Stimulated activated CD8-positive, alpha-beta memory T cell treated with anti-CD3 and anti-CD28 coated beads, Interleukin-15, amount 100 ng/mL, for 24 hours (primary cell): ENCODE measurements around the gene NCOA1.
A peak's percentile ranks its signal among the peaks of the same experiment; 100 is the strongest.
"Not testable (repeated sequence)": the region's sequence is repeated elsewhere in the genome, so short reads cannot be mapped to it uniquely, and the experiment has no call there.

ENCODE experiments used
- DNase-seq: peaks from one replicate; pipeline ENCODE4 v3.0.0-alpha.2; 2020; ENCODE audit warnings: low read depth

NCOA1 gene

DNA sequence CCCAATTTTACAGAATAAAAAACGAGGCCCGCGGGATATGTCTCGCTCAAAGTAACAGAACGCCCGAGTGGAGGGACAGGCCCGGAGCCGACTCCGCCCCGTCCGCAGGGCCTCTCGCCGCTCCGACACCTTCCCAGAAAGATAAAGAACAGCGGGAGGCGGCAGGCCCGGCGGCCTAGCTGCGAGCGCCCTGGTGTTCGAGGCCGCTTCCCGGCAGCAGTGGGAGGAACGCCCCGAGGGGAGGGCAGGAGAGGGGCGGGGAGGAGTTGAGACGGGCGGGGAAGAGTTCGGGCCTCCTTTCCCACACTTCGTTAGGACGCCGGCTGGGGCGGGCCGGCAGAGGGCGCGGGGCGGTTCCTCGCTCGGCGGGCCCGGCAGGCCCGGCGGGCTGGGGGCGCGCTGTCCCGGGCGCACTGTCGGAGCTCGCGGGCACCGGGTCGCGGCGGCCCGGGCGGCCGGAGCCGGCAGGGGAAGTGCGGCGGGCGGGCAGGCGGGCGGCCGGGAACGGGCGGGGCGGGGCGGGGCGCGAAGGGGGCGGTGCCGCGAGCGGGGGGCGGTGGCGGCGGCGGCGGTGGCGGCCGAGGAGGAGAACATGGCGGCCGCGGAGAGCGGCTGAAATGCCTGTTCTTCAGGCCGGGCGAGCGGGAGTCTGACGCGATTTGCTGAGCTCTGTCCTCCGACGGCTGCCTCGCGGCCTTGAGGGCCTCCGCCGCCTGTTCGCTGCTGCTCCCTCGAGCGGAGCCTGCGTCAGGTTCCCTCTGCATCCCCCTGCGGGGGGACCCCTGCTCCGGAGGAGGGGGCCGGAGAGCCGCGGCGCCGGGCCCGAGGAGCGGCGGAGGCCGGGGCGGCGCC is at the start of gene NCOA1:
Gene NCOA1, plus strand, starts transcription at position 565 of the 852 bp plus-strand sequence. CDS start 167,424 bp downstream, outside the sequence.
- DNase-seq: peak; percentile 72

- no peak for DNase-seq
Observed at GRCh38 chr2:24448797-24449196, 42.3 kb upstream of the NCOA1 start.

- no peak for DNase-seq
Observed at GRCh38 chr2:24449344-24449743, 41.7 kb upstream of the NCOA1 start.

- DNase-seq: no peak
Observed at GRCh38 chr2:24451805-24452501, 39.1 kb upstream of the NCOA1 start.

GRCh38 chr2:24452502-24452885 is 38.6 kb upstream of the NCOA1 start:
- no peak for DNase-seq

- DNase-seq: no peak
Observed at GRCh38 chr2:24453379-24454073, 37.5 kb upstream of the NCOA1 start.

DNA sequence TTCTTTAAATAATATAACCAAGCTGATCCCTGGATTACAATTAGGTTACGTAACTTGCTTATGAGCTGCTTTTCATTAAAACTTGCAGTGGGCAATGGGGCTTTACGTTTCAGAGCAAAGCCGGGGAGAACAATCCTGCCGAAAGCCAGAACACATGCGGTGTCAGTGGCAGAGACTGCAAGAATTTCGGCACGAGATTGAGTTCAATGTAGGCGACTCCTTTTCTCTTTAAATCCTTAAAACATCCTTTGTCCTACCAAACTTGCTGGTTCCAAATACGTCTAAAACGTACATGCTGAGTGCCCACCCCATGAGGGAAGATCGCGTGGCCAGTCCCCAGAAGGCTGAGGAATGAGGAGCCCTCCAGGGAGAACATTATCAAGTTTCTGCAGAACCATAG is 36.8 kb upstream of the NCOA1 start:
- DNase-seq: no peak

- DNase-seq: no peak
Observed at GRCh38 chr2:24456599-24457556, 34.2 kb upstream of the NCOA1 start.

DNA sequence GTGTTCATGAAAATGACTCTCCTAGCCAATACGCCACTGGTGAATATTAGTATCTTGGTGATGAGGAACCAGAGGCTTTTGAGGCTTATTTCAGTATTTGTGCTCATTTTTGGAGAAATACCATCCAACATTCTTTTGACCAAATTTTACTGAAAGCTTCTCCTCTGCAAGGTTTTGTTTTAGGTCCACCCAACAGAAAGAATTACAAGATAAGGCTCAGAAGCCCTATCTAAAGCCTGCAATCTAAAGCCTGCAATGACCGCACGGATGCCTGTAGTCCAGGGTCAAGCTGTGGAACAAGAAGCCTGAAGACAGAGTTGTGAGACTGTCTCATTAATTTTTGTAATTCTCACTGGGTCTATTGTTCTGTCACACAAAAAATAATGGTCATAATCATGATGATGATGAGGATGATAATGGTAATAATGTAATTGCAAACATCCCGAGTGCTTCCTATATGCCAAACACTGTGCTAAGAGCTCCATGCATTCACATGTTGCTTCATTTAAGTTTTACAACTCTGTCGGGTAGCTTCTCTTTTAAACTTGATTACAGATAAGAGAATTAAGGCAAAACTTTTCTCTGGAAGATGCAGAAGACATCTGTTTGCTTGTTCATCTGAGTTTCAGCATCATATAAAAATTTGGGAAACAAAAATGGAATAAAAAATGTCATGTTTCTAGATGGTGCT is 33.2 kb upstream of the NCOA1 start:
- DNase-seq: no peak

- no peak for DNase-seq
Observed at GRCh38 chr2:24459224-24460161, 31.6 kb upstream of the NCOA1 start.

DNA sequence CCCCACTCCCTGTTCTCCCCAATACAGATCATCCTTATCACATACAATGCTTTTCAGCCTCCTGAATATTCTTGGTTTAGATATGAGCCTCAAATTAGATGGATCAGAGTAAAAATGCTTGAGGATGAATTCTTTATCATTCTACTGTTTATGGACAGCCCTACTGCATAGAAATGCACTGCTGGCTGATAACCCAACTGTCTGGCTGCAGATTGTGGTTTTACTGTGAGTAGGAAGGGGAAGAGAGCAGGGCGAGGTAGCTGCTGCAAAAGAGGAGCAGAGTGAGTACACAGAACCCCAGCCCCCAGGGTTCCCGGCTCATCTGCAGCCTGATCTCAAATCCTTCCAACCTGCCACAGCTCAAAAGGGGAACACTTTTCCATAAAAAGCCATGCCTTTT is 29.4 kb upstream of the NCOA1 start:
- DNase-seq: no peak

DNA sequence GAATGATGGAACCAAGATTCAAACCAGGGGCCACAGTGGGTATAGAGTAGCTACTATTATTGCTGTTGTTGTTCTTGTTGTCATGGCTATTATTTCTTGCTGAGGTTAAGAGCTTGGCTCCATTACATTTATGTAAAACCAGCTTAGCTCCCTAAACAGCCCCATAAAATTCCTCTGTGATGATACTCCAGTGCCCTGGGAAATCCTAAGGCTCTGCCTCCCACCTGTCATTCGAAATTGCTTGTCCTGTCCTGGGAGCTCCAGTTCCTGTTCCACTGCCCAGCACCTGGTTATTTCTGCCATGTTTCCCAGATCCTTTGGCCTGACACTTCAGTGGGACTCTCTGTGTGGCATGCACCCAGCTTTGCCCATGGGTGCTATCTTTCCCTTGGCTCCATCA is 27.8 kb upstream of the NCOA1 start:
- DNase-seq: no peak

DNA sequence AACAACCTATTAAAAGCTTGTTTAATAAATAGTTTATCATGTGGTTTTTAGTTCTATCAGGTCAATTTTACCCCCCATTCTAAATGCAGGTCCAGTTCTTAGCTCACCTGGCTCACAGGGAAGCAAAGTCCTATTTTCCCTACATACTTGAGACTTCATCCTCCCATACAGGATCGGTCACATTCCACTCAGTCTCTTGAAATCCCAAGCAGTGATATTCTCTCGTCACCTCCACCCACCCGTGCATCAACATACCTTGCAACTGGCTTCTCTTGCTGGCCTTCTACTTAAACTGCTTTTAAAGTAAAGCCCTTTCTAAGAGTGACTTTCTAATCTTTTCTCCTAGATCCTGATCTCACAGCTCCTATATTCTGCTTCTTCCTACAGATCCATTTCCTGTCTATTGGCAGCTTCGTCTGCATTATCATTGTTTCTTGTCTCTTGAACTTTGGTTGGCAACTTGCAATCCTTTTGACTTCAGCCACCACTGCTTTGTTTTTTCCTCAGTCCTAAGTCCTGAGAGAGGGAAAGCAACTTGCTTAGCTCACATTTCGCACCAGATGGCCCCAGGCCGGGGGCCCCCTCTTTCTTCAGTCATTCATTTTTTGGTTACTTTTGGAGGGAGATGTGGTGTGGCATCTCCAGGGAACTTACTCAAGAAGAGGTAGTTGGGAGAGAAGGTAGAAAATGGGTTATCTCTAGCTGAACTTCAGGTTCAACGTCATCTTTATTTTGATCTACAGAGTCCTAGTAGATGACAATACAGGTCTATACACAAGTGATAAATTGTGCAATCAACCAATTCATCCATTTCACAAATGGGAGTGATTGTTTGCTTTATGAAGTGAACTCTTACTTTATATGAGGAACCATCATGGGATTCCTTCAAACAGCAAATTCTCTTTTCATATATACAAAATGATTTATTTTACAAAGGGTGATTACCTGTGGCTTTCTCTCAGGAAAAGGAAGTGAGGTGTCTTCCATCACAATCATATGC is 23.9 kb upstream of the NCOA1 start:
- DNase-seq: no peak

DNA sequence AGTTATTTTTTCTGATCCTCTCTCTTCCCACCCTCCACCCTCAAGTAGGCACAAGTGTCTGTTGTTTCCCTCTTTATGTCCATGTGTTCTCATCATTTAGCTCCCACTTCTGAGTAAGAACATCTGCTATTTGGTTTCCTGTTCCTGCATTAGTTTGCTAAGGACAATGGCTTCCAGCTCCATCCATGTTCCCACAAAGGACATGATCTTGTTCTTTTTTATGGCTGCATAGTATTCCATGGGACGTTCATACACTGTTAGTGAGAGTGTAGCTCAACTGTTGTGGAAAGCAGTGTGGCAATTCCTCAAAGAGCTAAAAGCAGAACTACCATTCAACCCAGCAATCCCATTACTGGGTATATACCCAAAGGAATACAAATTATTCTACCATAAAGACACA is 22.6 kb upstream of the NCOA1 start:
- not testable (repeated sequence) for DNase-seq

- DNase-seq: no peak
Observed at GRCh38 chr2:24469148-24469650, 21.9 kb upstream of the NCOA1 start.

DNA sequence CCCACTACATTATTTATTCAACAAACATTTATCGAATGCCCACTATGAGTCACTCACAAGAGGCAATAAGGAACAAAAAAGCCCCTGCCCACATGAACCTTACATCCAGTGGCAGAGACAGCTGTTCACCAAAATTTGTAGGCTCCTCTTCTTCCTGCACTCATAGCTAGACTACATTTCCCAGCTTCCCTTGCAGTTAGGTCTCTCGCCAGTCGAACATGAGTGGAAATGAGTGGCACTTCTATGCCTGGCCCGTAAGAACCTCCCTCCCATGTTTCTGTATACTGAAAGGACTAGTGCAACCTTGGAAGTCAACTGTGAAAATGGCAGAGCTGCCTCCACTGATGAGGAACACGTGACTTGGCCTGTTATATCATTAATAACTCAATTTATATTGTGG is 19.4 kb upstream of the NCOA1 start:
- DNase-seq: no peak

- no peak for DNase-seq
Observed at GRCh38 chr2:24472416-24472815, 18.6 kb upstream of the NCOA1 start.

DNA sequence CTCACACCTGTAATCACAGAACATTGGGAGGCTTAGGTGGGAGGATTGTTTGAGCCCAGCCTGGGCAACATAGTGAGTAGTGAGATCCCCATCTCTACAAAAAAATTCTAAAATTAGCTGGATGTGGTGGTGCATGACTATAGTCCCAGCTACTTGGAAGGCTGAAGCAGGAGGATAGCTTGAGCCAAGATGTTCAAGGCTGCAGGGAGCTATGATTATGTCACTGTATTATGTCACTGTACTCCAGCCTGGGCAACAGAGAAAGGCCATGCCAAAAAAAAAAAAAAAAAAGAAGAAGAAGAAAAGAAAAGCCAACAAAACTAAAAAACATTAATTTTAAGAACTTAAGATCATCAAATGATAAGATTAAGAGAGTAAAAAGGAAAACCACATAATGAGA is 17.4 kb upstream of the NCOA1 start:
- DNase-seq: no peak
